T-helper 1 cell treated with Interleukin-12 subunit alpha and Interleukin-12 subunit beta and Interleukin-4 antibody, amounts not matched to agents 30 ng/mL and 1 ng/mL, for 36 hours (primary cell): ENCODE data around the gene KCTD15. TPM values are rescaled to one million over a fixed set of nuclear protein-coding genes. Genes with fewer than 3 reads are reported as not detected.

Experiments used
- intact Hi-C: fragments of 100-400 bp; cut with micrococcal nuclease; formaldehyde crosslinking; loops from one replicate; pipeline ENCODE4 v1.15.1; 2024
- total RNA-seq: library from RNA; stranded (reverse); gene quantifications from 2 replicates; pipeline ENCODE4 v1.2.3, GENCODE V29; 2022

KCTD15 gene
- total RNA-seq, 1 donor from 2014 or later, result 4.2 TPM

DNA sequence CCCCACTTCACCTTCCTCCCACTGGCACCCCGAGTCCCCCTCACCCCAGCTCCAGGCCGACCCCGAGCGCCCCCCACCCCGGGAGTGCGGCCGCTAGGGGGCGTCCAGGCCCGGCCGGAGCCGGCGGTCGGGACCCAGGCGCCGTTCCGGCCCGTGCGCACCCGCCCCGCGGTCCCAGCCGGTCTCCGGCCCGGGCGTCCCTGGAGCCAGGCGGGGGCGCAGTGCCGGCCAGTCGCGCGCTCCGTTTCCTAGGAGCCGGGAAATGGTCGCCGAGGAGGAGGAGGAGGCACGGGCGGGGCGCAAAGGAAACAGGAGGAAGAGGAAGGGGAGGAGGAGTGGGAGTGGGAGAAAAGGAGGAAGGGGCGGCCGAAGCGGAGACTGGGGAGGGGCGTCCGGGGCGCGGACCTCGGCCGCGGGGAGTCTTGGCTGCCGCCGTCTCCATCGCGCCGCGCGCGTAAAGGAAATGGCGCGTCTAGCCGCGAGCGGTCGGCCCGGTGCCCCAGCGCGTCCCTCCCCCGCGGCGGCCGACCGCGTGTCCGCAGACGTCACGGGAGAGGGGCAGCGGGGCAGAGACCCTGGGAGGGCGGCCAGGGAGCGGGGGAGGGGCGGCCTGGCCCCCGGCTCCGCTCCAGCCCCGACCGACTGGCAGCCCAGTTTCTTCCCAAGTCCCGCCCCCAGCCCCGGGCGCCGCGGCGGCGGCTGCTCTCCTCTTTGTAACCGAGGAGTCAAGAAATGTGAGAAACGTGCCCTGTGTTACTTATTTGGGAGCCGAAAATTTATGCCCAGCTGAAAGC is 1.1 kb upstream of the KCTD15 start:
- intact Hi-C loops, result loop anchor here (1.0 to 10.0 kb wide), 4 partner anchors 17 to 559 kb away; no protein-coding TSS in a partner anchor

DNA sequence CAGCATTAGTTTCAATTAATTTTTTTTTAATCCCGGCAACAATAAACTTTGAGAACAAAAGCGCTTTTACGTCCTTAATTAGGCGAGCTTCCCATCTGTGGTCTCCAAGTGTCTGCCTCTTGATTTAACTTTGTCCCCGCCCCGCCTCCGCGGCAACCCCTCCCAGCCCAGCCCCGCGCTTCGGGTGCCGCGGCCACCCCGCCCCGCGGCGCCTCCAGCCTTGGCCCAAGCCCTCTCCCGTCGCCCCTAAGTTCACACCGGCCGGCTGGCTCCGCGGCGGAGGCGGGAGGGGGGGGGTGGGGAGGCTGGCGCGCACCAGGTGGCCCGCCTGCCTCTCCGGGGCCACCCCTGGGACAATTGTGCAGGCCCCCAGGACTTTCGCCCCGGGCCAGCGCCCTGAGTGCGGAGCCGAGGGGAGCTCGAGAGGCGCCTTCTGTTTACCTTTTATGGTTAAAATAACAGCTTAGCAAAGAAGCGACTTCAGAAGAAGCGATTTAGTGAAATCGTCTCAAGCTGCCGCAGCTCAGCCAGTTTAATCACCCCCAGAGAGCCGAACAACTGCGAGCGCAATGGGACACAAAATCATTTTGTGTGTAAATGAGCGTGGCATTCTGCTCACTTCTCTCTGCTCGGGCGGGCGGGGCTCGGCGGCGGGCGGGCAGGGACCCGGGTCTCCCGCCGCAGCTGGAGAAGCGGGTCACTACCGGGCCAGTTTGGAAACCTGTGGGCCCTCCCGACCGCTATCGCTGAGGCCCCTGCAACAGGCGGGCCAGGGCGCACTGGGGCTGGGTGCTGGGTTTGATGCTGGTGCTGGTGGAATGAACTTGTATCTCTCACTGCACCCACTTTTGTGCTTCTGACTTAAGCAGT is 1.4 kb downstream of the KCTD15 start:
- intact Hi-C loops, result loop anchor here (2.0 to 10.0 kb wide), 2 partner anchors 201 to 557 kb away; no protein-coding TSS in a partner anchor

DNA sequence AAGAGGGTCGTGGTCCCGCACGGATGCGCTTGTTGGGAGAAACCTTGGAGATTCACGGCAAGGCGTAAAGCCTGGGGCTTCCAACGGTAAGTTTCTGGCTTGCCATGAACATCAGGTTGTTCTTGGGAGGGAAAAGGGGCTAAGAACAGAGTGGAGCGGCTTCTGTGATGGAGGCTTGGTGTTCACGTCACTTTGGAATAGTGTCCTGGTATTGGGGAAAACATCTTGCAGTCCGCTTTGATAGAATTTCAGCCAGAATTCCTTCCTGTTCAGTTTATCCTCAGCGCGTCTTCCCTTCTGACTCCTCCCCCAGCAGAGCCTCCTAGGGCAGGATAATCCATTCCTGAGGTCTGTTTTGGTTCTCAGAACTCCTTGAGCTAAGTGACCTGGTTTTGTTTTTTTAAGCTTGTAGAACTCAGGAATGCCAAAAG is 2.0 kb downstream of the KCTD15 start:
- intact Hi-C loops, result loop anchor here (10.0 kb wide), 1 partner anchor 556 kb away; no protein-coding TSS in a partner anchor

DNA sequence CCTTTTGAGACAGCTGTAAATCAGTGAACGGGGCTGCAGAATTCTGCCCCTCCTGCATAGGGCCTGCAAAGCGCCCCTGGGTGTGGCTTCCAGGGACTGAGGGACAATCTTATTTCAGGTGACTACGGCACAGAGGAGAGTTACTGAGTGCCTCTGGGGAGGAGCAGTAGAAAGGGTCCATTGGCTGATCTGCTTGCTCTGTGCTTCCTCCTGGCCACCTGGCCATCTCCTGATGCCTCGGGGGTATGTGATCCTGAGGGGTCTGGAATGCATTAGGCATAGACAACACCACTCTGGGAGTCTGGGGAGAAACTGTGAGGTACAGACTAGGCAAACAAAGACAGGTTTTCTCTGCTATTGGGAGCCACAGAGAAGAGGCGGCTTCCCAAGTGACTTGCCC is 2.8 kb downstream of the KCTD15 start:
- intact Hi-C loops, result loop anchor here (10.0 kb wide), 1 partner anchor 555 kb away; no protein-coding TSS in a partner anchor

DNA sequence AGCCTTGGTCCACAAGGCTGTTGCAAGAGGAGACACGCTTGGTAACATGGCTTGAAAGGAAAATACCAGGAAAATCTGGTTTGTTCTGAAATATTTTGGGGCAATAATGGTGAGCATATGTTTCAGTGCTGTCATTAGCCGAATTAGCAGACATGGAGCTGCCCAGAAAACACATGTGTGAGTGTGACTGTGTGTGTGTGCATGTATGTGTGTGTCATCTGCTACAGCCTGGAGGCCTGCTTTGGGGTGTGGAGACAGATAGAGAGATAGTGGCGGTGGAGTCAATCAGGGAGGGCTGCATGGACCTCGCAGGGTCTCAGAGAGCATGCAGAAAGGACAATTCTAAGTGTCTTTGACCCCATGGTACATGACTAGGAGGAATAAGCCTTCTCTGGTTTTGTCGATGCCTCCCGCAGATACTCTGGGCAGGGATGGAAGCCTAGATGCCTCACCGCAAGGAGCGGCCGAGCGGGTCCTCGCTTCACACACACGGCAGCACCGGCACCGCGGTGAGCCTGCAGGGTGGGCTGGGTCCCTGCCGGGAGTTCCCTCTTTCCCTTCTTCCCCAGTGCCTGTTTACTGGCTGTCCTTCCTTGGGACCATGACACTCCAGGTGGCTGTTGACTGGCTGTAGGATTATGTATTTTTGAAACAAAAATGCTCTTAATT is 3.5 kb downstream of the KCTD15 start:
- intact Hi-C loops, result no loop called here

DNA sequence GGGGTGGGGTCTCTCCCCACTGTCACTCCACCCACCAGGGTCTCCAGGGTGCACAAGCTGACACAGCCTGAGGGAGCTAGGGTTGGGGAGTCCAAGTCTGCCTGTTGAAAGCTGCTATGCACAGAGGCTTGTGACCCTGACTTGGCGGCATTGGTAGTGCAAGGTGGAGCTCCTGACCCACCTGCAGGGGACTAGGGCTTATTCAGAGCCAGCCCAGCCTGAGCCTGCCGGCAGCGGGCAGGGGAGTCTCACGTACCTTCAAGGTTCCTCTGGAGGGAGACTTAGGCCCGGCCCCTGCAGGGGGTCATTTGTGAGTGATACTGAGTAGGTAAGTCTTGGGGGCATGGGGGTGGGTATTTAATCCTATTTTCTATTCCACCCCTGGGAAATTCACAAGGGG is 4.7 kb downstream of the KCTD15 start:
- intact Hi-C loops, result no loop called here

DNA sequence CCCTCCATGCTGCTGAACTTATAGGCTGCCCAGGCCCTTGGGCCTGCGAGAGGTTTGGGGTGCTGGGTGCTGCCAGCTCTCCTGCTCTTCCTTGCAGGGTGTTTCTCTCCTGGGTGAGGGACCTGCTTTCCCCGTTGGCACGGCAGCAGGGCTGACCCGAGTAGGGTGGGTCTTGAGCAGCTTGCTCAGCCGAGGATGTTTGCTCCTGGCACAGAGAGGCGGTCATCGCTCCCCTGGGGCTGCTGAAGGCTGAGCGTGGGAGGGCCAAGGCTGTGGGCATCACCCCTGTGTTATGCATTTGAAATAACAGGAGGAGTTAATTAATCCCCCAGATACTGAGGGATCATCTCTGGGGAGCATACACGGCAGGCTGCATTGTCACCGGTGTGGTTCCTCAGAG is 5.3 kb downstream of the KCTD15 start:
- intact Hi-C loops, result no loop called here

DNA sequence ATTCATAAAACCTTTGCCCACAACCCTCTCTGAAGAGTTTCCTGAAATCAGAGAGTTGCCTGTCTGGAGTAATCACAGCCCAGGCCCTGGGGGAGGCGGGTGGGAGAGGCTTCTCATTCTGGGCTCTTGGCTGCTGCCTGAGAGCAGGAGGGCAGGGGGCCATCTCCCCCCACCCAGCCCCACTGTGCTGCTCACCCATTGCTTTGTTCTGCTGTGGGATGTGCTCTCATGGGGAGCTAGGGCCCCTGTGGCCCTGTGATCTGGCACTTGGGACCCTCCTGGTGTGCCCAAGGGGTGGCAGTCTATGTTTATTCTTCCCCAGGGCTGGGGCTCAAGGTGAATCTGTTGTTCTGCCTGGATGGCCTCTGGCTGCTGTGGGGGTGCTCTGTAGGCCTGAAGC is 6.1 kb downstream of the KCTD15 start:
- intact Hi-C loops, result no loop called here

DNA sequence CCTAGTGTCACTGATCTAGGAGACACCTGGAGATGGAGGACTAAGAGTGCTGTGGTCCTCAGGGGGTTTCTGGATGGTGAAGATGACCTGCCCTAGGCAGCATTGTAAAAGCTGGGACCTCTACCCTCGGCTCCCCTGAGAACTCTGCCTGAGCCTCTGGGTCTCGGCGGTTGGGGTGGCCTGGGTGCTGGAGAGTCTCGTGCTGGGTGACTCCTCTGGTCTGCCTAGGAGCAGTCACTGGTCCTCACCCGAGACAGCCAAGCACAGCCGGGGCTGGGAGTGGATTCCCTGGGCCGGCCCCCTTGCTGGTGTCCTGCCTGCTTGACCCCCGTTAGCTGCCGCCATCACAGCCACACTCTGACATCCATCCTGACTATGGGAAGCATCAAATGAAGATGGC is 6.7 kb downstream of the KCTD15 start:
- intact Hi-C loops, result no loop called here

DNA sequence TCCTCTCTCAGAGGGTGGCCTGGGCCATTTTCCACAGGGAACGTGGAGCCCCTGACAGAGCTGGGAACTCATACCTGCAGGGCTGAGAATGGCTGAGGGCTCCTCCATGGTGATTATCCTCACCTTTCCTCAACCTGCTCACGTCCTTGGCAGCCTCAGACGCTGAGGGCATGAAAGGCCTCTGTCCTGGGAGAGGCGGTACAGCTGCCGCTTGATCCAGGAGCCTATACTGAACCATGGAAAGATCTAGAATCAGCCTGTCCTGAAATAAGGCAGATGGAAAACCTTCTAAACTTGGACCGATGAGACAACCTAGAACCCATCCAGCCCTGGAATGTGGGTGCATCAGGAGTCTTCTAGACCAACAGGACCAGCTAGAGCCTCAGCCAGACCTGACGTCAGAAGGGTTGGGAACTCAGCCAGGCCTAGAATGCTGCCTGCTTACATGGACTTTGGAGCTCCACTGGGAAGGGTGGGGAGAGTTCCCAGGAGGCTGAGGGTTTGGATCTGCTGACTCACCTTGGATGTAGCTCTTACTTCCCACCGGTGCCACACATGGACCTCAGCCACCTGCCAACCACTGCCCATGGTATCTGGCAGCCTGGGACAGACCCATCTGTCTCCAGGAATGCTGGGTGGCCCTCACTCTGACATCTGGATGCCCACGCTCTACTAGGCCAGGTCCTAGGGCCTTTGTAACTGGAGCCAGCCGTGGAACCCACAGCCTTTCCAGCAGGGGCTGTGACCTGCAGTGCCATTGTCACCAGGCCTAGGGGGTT is 7.5 kb downstream of the KCTD15 start:
- intact Hi-C loops, result no loop called here

DNA sequence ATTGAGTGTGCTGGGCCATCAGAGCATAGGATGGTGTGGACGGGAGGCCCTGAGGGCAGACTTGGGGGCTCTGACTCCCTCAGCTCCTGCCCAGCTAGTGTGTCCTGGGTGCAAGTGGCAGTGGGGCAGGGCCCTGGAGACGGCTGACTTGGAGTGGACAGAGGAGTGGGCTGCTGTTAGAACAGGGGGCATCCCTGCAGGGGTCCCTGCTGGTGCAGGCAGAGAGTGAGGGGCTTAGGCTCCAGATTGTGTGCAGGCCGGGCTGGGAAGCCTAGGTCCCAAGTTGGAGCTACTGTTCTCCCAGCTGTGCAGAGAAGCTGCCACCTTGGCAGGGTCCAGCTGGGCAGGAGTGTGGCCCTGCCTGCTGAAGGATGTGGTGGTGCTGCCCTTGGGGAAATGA is 8.6 kb downstream of the KCTD15 start:
- intact Hi-C loops, result no loop called here

DNA sequence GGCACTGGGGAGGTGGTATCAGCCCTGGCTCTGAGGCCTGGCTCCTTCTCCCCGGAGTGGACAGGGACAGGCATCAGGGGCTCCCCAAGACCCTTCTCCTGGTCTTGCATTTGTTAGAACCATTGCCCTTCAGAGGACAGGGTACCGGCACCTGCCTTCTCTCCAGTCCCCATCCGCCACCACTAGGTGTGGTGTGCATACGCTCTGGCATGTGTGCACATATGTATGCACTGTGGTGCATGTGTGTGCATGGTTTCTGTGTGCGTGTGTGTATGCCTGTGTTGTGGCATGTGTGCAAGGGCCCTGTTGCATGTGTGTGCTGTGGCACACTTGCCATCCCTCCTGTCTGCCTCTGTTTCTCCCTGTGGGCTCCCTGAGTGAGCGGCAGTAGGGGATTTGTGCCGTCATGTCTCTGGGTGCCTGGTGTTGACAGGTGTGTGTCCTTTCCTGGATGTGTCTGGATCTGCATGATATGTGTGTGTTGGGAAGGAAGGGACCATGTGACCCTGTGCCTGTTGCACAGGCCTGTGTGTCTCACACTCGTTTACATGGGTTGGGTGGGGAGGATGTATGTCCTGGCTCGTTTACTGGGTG is 9.3 kb downstream of the KCTD15 start:
- intact Hi-C loops, result no loop called here

DNA sequence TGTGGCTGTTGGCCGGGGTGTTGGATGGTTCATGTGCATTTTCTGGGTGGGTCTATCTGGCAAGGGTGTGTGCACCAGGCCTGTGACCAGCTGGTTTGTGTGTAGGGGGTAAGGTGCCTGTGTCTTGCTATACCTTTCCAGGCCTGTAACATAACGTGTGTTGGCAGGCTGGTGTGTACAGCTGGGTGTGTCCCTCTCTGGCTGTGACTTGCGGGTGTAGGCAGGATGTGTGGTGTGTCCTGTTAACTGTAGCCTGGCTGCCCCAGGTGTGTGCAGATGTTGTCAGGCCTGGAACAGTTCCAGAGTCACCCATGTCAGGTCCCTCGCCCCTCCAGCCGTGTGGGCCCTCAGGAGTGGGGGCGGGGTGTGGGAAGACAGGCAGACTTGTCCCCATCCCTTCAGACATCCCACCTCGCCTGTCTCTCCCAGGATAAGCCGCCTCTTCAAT is 9.8 kb downstream of the KCTD15 start:
- intact Hi-C loops, result no loop called here

DNA sequence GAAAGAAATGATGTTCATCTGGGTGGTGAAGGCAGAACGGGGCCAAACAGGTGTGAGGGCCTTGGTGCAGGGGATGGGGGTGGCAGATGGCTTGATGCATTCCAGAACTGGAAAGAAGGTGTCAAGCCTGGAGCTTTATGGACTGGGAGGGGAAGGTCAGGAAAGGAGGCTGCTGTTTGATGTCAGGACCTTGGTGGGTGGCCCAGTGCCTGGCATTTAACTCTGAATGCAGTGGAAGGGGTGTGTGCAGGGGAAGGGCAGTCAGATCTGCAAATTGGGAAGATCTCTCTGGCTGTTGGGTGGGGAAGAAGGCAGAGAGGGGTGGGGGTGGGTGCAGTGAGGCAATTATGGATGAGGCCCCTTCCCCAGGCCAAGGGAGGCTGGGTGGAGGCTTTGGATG is 11.7 kb downstream of the KCTD15 start:
- intact Hi-C loops, result no loop called here

DNA sequence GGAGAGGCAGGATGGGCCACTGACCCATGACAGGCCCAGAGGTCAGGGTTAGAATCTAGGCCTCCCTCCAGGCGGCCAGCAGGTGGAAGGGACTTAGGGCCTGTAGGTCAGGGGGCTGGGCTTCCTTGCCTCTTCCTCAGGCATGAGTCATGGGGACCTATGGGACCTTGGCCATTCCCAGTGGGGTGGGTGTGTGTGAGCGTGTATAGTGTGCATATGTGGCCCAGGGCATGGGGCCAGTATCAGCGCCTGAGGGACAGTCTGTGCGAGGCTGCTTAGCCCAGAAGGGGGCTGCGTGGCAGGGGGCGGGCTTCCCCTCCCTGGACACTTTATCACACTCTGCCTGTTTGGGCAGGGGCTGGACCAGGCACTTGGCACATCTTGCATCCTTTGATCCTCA is 13.3 kb downstream of the KCTD15 start:
- intact Hi-C loops, result no loop called here

DNA sequence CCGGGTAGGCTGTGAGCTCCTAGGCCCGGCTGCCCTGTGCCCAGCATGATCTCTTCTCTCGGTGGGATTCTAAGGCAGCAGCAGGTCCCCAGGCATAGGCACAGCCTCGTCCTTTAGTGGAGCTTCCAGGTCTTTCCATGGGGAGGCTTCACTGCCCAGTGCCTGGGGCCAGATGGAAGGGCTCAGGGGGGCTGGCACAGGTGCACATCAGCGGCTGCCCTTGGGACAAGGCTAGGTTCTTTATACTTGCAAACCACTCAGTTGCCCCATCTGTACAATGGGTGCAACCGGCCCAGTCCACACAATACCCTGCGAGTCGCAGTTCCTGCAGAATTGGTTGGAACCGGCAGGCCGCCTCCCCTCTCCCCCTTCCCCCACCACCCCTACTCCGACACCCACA is 14.2 kb downstream of the KCTD15 start:
- intact Hi-C loops, result no loop called here

DNA sequence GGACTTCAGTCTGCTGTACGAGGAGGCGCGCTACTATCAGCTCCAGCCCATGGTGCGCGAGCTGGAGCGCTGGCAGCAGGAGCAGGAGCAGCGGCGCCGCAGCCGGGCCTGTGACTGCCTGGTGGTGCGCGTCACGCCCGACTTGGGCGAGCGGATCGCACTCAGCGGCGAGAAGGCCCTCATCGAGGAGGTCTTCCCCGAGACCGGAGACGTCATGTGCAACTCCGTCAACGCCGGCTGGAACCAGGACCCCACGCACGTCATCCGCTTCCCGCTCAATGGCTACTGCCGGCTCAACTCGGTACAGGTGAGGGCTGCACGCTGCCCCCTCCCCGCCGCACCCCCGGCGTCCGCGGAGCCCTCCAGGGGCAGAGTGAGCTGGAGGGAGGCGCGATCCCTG is 14.6 kb downstream of the KCTD15 start:
- intact Hi-C loops, result no loop called here

DNA sequence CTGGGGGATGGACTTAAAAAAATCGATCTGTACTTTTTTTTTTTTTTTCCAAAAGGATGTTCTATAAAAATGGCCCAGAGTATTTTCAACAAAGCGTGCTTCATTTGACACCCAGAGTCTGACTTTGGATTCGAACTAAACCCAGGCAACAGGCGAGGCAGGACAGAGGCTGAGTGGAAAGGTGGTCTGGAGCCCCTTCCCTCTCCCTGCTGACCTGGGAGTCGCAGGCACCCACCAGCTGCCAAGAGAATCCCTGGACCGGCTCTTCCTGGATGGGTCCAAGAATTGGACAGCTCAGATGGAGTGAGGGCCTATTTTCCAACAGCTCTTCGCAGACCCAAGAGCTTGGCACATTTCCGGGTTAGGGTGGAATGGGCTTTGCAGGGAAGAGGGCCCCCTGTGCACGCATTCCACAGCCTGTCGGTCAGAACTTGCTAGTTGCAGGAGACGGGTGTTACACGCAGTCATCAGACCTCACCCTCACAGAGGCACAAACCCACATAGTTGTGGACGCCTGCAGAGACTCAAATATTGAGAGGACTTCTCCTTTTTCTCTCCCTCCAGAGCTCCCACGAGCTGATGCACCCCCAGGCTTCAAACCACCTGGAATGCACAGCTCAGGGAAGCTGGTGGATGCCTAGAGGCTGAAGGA is 15.2 kb downstream of the KCTD15 start:
- intact Hi-C loops, result no loop called here

DNA sequence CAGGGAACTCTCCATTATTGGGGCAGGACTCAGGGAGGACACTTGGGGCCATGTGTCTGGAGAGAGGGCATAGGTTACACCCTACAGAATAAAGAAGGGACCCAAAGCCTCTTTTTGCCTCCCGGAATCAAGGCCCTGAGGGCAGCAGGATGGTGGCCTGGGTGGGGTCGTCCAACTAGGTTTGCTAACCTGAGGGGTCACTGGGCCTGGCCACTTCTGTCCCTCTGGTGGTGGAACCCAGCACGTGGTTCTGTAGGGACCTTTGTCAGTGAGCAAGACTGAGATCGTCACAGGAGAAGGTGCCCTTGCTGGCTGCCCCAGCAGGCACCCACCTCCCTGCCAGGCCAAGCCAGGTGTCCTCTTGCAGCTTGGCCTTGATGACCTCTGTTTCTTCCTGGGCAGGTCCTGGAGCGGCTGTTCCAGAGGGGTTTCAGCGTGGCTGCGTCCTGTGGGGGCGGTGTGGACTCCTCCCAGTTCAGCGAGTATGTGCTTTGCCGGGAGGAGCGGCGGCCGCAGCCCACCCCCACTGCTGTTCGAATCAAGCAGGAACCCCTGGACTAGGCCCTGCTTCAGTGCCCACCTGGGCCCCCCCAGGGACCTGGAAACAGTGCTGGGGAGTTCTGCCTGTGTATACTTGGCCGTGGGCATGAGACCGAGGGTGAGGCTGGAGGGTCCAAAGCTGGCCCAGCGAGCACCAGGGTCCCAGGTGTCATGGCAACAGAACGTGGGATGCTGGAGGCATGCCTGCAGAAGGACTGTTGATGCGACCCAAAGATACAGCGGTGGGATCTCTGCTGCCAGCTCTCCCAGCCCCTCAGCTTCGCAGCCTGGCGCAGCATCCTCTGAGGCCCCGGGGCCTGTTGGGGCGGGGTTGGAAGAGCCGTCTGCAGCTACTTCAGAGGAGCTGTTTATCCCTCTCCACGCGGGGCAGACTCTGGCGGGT is 16.0 kb downstream of the KCTD15 start:
- intact Hi-C loops, result no loop called here
